ENCODE measurements around the gene PRKD2. TPM values are rescaled to one million over a fixed set of nuclear protein-coding genes. Genes with fewer than 3 reads are reported as not detected.
"Not testable (repeated sequence)": the region's sequence is repeated elsewhere in the genome, so short reads cannot be mapped to it uniquely, and the experiment has no call there.

PRKD2 gene
- polyA plus RNA-seq, 1 donor = 44.5 TPM

DNA sequence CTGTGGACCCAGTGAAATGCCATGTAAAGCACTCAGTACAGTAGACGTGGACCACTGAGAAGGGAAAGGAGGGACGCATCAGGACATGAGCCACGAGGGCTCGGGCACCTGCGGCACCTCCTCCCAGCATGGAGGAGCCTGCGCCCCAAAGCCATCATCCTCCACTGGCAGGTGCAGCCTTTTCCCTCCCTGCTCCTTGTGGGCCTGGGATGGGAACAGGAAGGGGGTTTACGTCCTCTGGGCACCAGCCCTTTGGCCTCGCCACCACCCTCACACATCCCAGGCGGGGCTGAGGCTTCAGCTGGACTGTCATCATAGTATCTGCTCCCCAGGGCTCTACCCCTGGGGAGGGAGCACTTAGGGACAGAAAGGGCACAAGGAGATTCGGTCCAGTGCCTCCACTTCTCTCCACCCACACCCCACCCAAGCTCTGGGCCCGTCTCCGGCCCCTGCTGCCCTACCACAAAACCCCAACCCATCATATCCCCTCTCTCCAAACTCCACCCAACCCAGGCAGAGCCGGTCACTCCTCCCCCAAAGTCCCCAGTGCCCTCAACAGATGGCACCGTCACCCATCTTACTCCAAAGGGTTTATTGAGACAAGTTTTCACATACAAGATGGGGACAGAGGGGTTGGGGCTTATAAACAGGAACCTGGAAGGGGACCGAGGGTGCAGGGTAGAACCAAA is 2.2 kb upstream of the PRKD2 start:
- peaks cover 52% of the 10 kb centered on the region for H3K36me3 ChIP-seq (ENCODE audit: control insufficient read depth, insufficient read depth, low read length)
- no peak for DNase-seq
- no CpG with 5 or more reads among the region's 15 CpGs for WGBS (ENCODE audit: insufficient coverage, low lambda C conversion rate)
- no peaks in the 10 kb centered on the region for H3K9me3 ChIP-seq (ENCODE audit: control insufficient read depth, low read depth, low read length)
- no peak overlapping the region for H3K4me3 ChIP-seq (ENCODE audit: low read length)
- H3K27me3 ChIP-seq (ENCODE audit: control insufficient read depth, insufficient read depth, low read length) = no peaks in the 10 kb centered on the region
- peaks cover 10% of the 10 kb centered on the region for H3K4me1 ChIP-seq (ENCODE audit: control insufficient read depth, insufficient read depth, low read length)
- no peak overlapping the region for H3K27ac ChIP-seq (ENCODE audit: low read length)

DNA sequence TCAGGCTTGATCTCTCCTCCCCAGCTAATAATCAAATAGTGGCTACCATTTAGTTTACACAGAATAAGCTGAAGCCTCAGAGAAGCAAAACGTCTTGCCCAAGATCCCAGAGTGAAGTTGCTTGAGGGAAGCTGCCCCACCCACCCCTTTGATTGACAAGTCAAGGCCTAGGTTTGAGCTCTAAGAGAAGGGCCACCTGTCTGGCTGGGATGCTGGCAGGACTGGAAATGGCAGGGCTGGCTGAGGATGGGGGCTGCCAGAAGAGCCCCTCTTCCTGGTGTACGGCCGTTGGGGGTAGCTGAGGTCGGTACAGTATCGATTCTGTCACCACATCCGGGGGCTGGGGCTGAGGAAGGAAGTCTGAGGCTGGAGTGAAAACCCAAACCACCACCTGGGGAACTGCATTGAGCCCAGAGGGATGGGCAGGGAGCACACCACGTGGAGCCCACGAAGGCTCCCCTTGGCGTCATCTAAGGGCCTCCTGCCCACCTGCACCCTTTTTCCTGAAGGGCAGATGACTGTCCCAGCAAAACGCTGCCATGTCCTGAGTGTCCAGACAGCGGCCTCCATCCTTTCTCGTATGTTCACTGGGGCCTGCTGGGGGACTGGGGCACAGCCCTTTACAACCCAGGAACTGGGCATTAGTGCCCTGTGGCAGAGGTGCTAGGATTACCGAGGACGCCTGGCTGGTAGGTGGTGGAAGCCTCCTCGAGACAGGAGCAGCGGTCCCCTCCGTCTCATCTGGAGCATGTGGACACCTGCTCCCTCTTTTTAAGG is 1.4 kb upstream of the PRKD2 start:
- H3K27me3 ChIP-seq (ENCODE audit: control insufficient read depth, insufficient read depth, low read length) = no peaks in the 10 kb centered on the region
- DNase-seq = peak in 1 of 2 donors; percentile 50
- H3K4me3 ChIP-seq (ENCODE audit: low read length) = no peak overlapping the region
- peaks cover 10% of the 10 kb centered on the region for H3K4me1 ChIP-seq (ENCODE audit: control insufficient read depth, insufficient read depth, low read length)
- no peaks in the 10 kb centered on the region for H3K9me3 ChIP-seq (ENCODE audit: control insufficient read depth, low read depth, low read length)
- WGBS (ENCODE audit: insufficient coverage, low lambda C conversion rate) = no CpG with 5 or more reads among the region's 17 CpGs
- H3K36me3 ChIP-seq (ENCODE audit: control insufficient read depth, insufficient read depth, low read length) = peaks cover 47% of the 10 kb centered on the region
- H3K27ac ChIP-seq (ENCODE audit: low read length) = no peak overlapping the region

- no CpG with 5 or more reads among the region's 9 CpGs for WGBS (ENCODE audit: insufficient coverage, low lambda C conversion rate)
- peak overlapping the region; percentile 94 for H3K4me3 ChIP-seq (ENCODE audit: low read length)
- H3K4me1 ChIP-seq (ENCODE audit: control insufficient read depth, insufficient read depth, low read length) = peaks cover 10% of the 10 kb centered on the region
- H3K27me3 ChIP-seq (ENCODE audit: control insufficient read depth, insufficient read depth, low read length) = no peaks in the 10 kb centered on the region
- H3K9me3 ChIP-seq (ENCODE audit: control insufficient read depth, low read depth, low read length) = no peaks in the 10 kb centered on the region
- DNase-seq = no peak
- peaks cover 41% of the 10 kb centered on the region for H3K36me3 ChIP-seq (ENCODE audit: control insufficient read depth, insufficient read depth, low read length)
- peak overlapping the region; percentile 76 for H3K27ac ChIP-seq (ENCODE audit: low read length)
Observed at GRCh38 chr19:46717716-46718143, 816 bp upstream of the PRKD2 start.

DNA sequence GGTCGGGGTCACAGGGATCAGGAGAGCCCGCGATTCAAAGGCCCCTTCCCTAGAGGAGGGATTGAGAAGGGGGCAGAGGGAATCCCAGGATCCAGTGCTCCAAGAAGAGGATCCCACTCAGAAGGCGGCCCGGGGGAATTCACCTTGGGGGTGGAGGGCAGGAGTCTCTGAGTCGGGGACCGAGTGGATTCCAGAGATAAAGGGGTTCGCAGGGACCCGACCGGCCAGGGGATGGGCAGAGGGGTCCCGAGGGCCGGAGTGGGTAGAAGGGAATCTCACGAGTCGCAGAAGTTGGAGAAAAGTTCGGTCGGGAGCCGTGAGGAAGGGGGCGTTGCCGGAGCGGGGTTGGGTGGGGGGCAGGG is 261 bp downstream of the PRKD2 start:
- peak overlapping the region; percentile 94 for H3K27ac ChIP-seq (ENCODE audit: low read length)
- H3K27me3 ChIP-seq (ENCODE audit: control insufficient read depth, insufficient read depth, low read length) = no peaks in the 10 kb centered on the region
- DNase-seq = no peak
- peak overlapping the region; percentile 94 for H3K4me3 ChIP-seq (ENCODE audit: low read length)
- H3K4me1 ChIP-seq (ENCODE audit: control insufficient read depth, insufficient read depth, low read length) = peaks cover 10% of the 10 kb centered on the region
- WGBS (ENCODE audit: insufficient coverage, low lambda C conversion rate) = no CpG with 5 or more reads among the region's 20 CpGs
- H3K36me3 ChIP-seq (ENCODE audit: control insufficient read depth, insufficient read depth, low read length) = peaks cover 30% of the 10 kb centered on the region
- no peaks in the 10 kb centered on the region for H3K9me3 ChIP-seq (ENCODE audit: control insufficient read depth, low read depth, low read length)

GRCh38 chr19:46715975-46716671 is 791 bp downstream of the PRKD2 start:
- WGBS (ENCODE audit: insufficient coverage, low lambda C conversion rate) = no CpG with 5 or more reads among the region's 42 CpGs
- no peak for DNase-seq

GRCh38 chr19:46715620-46715974 is 1.3 kb downstream of the PRKD2 start:
- DNase-seq = no peak
- Histone ChIP-seq H3K9me3 (ENCODE audit: control insufficient read depth, low read depth, low read length) (no peaks in the 10 kb centered on the region), H3K36me3 (ENCODE audit: control insufficient read depth, insufficient read depth, low read length) (peaks cover 28% of the 10 kb centered on the region), H3K4me3 (ENCODE audit: low read length) (peak overlapping the region; percentile 94), H3K4me1 (ENCODE audit: control insufficient read depth, insufficient read depth, low read length) (peaks cover 10% of the 10 kb centered on the region), H3K27me3 (ENCODE audit: control insufficient read depth, insufficient read depth, low read length) (no peaks in the 10 kb centered on the region), H3K27ac (ENCODE audit: low read length) (peak overlapping the region; percentile 94)
- WGBS (ENCODE audit: insufficient coverage, low lambda C conversion rate) = no CpG with 5 or more reads among the region's 8 CpGs

More at GRCh38 chr19:46715975-46716671, 791 bp downstream of the PRKD2 start:
- Histone ChIP-seq H3K4me3 (ENCODE audit: low read length) (peak overlapping the region; percentile 94), H3K4me1 (ENCODE audit: control insufficient read depth, insufficient read depth, low read length) (peaks cover 10% of the 10 kb centered on the region), H3K27ac (ENCODE audit: low read length) (peak overlapping the region; percentile 94), H3K36me3 (ENCODE audit: control insufficient read depth, insufficient read depth, low read length) (peaks cover 28% of the 10 kb centered on the region), H3K9me3 (ENCODE audit: control insufficient read depth, low read depth, low read length) (no peaks in the 10 kb centered on the region), H3K27me3 (ENCODE audit: control insufficient read depth, insufficient read depth, low read length) (no peaks in the 10 kb centered on the region)

- peak; percentile 92 to 96 for DNase-seq
- WGBS (ENCODE audit: insufficient coverage, low lambda C conversion rate) = no CpG with 5 or more reads among the region's 12 CpGs
- Histone ChIP-seq H3K4me3 (ENCODE audit: low read length) (peak overlapping the region; percentile 94), H3K36me3 (ENCODE audit: control insufficient read depth, insufficient read depth, low read length) (peaks cover 25% of the 10 kb centered on the region), H3K27me3 (ENCODE audit: control insufficient read depth, insufficient read depth, low read length) (no peaks in the 10 kb centered on the region), H3K4me1 (ENCODE audit: control insufficient read depth, insufficient read depth, low read length) (peaks cover 10% of the 10 kb centered on the region), H3K27ac (ENCODE audit: low read length) (peak overlapping the region; percentile 94), H3K9me3 (ENCODE audit: control insufficient read depth, low read depth, low read length) (no peaks in the 10 kb centered on the region)
Observed at GRCh38 chr19:46714444-46715106, 2.3 kb downstream of the PRKD2 start.

- no peaks in the 10 kb centered on the region for H3K27me3 ChIP-seq (ENCODE audit: control insufficient read depth, insufficient read depth, low read length)
- DNase-seq = peak; percentile 61 to 84
- peaks cover 22% of the 10 kb centered on the region for H3K36me3 ChIP-seq (ENCODE audit: control insufficient read depth, insufficient read depth, low read length)
- H3K9me3 ChIP-seq (ENCODE audit: control insufficient read depth, low read depth, low read length) = no peaks in the 10 kb centered on the region
- WGBS (ENCODE audit: insufficient coverage, low lambda C conversion rate) = no CpG with 5 or more reads among the region's 39 CpGs
- H3K4me1 ChIP-seq (ENCODE audit: control insufficient read depth, insufficient read depth, low read length) = peaks cover 10% of the 10 kb centered on the region
- peak overlapping the region; percentile 94 for H3K4me3 ChIP-seq (ENCODE audit: low read length)
- H3K27ac ChIP-seq (ENCODE audit: low read length) = peak overlapping the region; percentile 94
Observed at GRCh38 chr19:46713781-46714443, 3.0 kb downstream of the PRKD2 start.

DNA sequence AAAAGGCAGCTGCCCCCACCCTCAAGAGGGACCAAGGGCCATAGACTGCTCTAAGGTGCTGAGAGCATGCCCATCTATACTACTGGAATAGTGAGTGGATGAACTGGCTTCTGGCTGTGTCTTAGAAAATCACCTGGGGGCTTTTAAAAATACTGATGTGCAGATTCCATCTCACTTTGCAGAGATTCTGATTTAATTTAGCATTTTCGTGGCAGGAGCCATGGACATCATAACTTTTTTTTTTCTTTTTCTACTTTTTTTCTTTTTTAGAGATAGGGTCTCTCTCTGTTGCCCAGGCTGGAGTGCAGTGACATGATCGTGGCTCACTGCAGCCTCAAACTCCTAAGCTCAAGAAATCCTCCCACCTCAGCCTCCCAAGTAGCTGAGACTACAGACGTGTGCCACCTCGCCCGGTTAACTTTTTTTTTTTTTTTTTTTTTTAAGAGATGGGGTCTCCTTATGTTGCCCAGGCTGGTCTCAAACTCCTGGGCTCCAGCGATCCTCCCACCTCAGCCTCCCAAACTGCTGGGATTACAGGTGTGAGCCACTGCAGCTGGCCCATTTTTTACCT is 4.1 kb downstream of the PRKD2 start:
- H3K27me3 ChIP-seq (ENCODE audit: control insufficient read depth, insufficient read depth, low read length); H3K9me3 ChIP-seq (ENCODE audit: control insufficient read depth, low read depth, low read length); H3K4me1 ChIP-seq (ENCODE audit: control insufficient read depth, insufficient read depth, low read length); H3K4me3 ChIP-seq (ENCODE audit: low read length); H3K27ac ChIP-seq (ENCODE audit: low read length); DNase-seq: not testable (repeated sequence)
- H3K36me3 ChIP-seq (ENCODE audit: control insufficient read depth, insufficient read depth, low read length) = peaks cover 26% of the 10 kb centered on the region
- WGBS (ENCODE audit: insufficient coverage, low lambda C conversion rate) = 80% methylated on average over 1 of the region's 6 CpGs
